GM13977 (cell line): ENCODE results near the gene SLC25A10.
A peak's percentile ranks its signal among the peaks of the same experiment; 100 is the strongest.

Source experiments
- DNase-seq: peaks from one replicate; pipeline ENCODE4 v3.0.0; 2012; ENCODE audit warnings: low spot score
- CTCF ChIP-seq: IDR thresholded peaks from 2 replicates; pipeline ENCODE4 v1.5.1; 2012; ENCODE audit warnings: mild to moderate bottlenecking, control low read depth; ENCODE audit not compliant: insufficient read depth; ENCODE audit errors: extremely low read depth, missing control alignments
- in situ Hi-C: fragments of 300-500 bp; cut with MboI; formaldehyde crosslinking; loops from one replicate; pipeline ENCODE4 v1.12.0; 2022; ENCODE audit warnings: low sequenced_read_pairs, low pct_unique_long_range_greater_than_20kb, mixed read lengths, inconsistent platforms; ENCODE audit not compliant: unreplicated experiment

SLC25A10 gene

GRCh38 chr17:81680150-81680549, 31.9 kb upstream of the SLC25A10 start:
- in situ Hi-C loops, result no loop called here
- DNase-seq, result no peak
- TF ChIP-seq CTCF, result no peak

- no peak for TF ChIP-seq CTCF
- no peak for DNase-seq
- in situ Hi-C loops, result no loop called here
These were observed 30.4 kb upstream of the SLC25A10 start for GRCh38 chr17:81681672-81682071.

- no peak for TF ChIP-seq CTCF
- DNase-seq, result no peak
- in situ Hi-C loops, result no loop called here
These were observed 29.4 kb upstream of the SLC25A10 start for GRCh38 chr17:81682565-81683207.

- no peak for DNase-seq
- in situ Hi-C loops, result no loop called here
- no peak for TF ChIP-seq CTCF
These were observed 28.9 kb upstream of the SLC25A10 start for GRCh38 chr17:81683208-81683583.

GRCh38 chr17:81683584-81684441, 28.3 kb upstream of the SLC25A10 start, which contains the start of the genes ARL16 and HGS:
ARL16 (minus strand) TSS chr17:81683797; CDS start chr17:81683753, 44 bp downstream.
HGS (plus strand) TSS chr17:81684011; CDS start chr17:81684067, 56 bp downstream.
- no peak for TF ChIP-seq CTCF
- peak; percentile 100 for DNase-seq

GRCh38 chr17:81684442-81684911, 27.6 kb upstream of the SLC25A10 start:
- in situ Hi-C loops, result no loop called here
- TF ChIP-seq CTCF, result no peak
- peak; percentile 29 for DNase-seq

More at GRCh38 chr17:81683584-81684441, 28.3 kb upstream of the SLC25A10 start, which contains the start of the genes ARL16 and HGS:
- in situ Hi-C loops, result no loop called here
